Measurements from ENCODE around the gene KSR2.
A peak's percentile ranks its signal among the peaks of the same experiment; 100 is the strongest.

Gene KSR2

DNA sequence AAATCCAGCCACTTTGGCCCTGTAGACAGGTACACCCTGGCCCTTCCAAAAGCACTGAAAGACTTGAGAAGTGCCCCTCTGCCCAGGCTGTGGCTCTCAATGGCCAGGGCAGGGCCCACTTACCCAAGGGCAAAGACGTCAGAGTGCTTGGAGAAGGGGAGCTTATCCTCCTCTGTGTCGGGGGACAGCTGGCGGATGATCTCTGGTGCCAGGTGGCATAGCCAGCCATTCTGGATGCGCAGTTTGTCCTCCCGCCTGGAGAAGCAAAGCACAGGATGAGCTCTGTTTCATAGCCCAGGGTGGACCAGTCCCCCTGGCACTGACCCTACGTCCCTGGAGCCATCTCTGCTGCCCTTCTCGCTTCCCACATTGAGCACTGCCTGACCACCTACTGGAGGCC is 492.4 kb downstream of the KSR2 start:
- H3K27ac ChIP-seq (ENCODE audit: extremely low read depth, low read depth, low read length), result no peak overlapping the region
- no peaks in the 10 kb centered on the region for H3K9me3 ChIP-seq (ENCODE audit: control insufficient read depth, insufficient read depth, low read depth, low read length)
- no peaks in the 10 kb centered on the region for H3K36me3 ChIP-seq (ENCODE audit: control insufficient read depth in 2 of 2, insufficient read depth in 1 of 2, low read length in 2 of 2)
- no peak overlapping the region for H3K4me3 ChIP-seq (ENCODE audit: low read depth, low read length)
- CTCF ChIA-PET, result interaction anchor here (0.6 to 1.1 kb wide), 3 partner anchors 65 to 246 kb away, joined by 3 read pairs; no protein-coding TSS in a partner anchor
- TF ChIP-seq ZBTB17 (tag by site-specific recombination; IDR thresholded peaks at IDR 0.05) (no peak), ZSCAN23 (tag by site-specific recombination; IDR thresholded peaks at IDR 0.05) (no peak)
- H3K4me1 ChIP-seq (ENCODE audit: control insufficient read depth, insufficient read depth, low read length), result no peaks in the 10 kb centered on the region
- POLR2A ChIA-PET, result no interaction called here

GRCh38 chr12:117473856-117474255 is 494.9 kb downstream of the KSR2 start:
- Histone ChIP-seq H3K4me1 (ENCODE audit: control insufficient read depth, insufficient read depth, low read length) (no peaks in the 10 kb centered on the region), H3K36me3 (ENCODE audit: control insufficient read depth in 2 of 2, insufficient read depth in 1 of 2, low read length in 2 of 2) (no peaks in the 10 kb centered on the region), H3K27ac (ENCODE audit: extremely low read depth, low read depth, low read length) (no peak overlapping the region), H3K4me3 (ENCODE audit: low read depth, low read length) (no peak overlapping the region), H3K9me3 (ENCODE audit: control insufficient read depth, insufficient read depth, low read depth, low read length) (no peaks in the 10 kb centered on the region)
- CTCF ChIA-PET, result interaction anchor here (0.6 to 1.4 kb wide), 12 partner anchors 10 to 349 kb away, joined by 3 to 6 read pairs (median 3); no protein-coding TSS in a partner anchor
- POLR2A ChIA-PET, result no interaction called here
- TF ChIP-seq SETDB1 (IDR thresholded peaks at IDR 0.05; ENCODE audit: insufficient read length, low read length) (no peak), ZNF701 (tag by site-specific recombination; IDR thresholded peaks at IDR 0.05) (no peak), ZNF585B (tag by site-specific recombination; IDR thresholded peaks at IDR 0.05) (no peak), ZNF2 (tag by site-specific recombination; IDR thresholded peaks at IDR 0.05) (no peak), RBAK (tag by site-specific recombination; IDR thresholded peaks at IDR 0.05) (no peak), ZNF610 (tag by site-specific recombination; IDR thresholded peaks at IDR 0.05; ENCODE audit: borderline replicate concordance) (no peak), ZNF223 (tag by site-specific recombination; IDR thresholded peaks at IDR 0.05) (no peak), ZNF112 (tag by site-specific recombination; IDR thresholded peaks at IDR 0.05) (no peak)
- TF ChIP-seq, protein P1, sequence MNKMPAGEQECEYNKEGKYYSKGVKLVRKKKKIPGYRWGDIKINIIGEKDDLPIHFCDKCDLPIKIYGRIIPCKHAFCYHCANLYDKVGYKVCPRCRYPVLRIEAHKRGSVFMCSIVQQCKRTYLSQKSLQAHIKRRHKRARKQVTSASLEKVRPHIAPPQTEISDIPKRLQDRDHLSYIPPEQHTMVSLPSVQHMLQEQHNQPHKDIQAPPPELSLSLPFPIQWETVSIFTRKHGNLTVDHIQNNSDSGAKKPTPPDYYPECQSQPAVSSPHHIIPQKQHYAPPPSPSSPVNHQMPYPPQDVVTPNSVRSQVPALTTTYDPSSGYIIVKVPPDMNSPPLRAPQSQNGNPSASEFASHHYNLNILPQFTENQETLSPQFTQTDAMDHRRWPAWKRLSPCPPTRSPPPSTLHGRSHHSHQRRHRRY (tag by site-specific recombination; IDR thresholded peaks at IDR 0.05), result no peak

GRCh38 chr12:117472983-117473382 is 495.8 kb downstream of the KSR2 start:
- ChIA-PET POLR2A (no interaction called here), CTCF (interaction anchor here (0.6 to 1.4 kb wide), 12 partner anchors 9 to 213 kb away, joined by 3 to 7 read pairs (median 3); no protein-coding TSS in a partner anchor)
- Histone ChIP-seq H3K4me1 (ENCODE audit: control insufficient read depth, insufficient read depth, low read length) (no peaks in the 10 kb centered on the region), H3K9me3 (ENCODE audit: control insufficient read depth, insufficient read depth, low read depth, low read length) (no peaks in the 10 kb centered on the region), H3K36me3 (ENCODE audit: control insufficient read depth in 2 of 2, insufficient read depth in 1 of 2, low read length in 2 of 2) (no peaks in the 10 kb centered on the region), H3K27ac (ENCODE audit: extremely low read depth, low read depth, low read length) (no peak overlapping the region), H3K4me3 (ENCODE audit: low read depth, low read length) (no peak overlapping the region)
- no peak for TF ChIP-seq ZNF48 (tag by site-specific recombination; IDR thresholded peaks at IDR 0.05)
- no peak for TF ChIP-seq ZNF658 (tag by site-specific recombination; IDR thresholded peaks at IDR 0.05)
- TF ChIP-seq ZNF530 (tag by site-specific recombination; IDR thresholded peaks at IDR 0.05; ENCODE audit: low read depth), result no peak
- TF ChIP-seq, protein P2, sequence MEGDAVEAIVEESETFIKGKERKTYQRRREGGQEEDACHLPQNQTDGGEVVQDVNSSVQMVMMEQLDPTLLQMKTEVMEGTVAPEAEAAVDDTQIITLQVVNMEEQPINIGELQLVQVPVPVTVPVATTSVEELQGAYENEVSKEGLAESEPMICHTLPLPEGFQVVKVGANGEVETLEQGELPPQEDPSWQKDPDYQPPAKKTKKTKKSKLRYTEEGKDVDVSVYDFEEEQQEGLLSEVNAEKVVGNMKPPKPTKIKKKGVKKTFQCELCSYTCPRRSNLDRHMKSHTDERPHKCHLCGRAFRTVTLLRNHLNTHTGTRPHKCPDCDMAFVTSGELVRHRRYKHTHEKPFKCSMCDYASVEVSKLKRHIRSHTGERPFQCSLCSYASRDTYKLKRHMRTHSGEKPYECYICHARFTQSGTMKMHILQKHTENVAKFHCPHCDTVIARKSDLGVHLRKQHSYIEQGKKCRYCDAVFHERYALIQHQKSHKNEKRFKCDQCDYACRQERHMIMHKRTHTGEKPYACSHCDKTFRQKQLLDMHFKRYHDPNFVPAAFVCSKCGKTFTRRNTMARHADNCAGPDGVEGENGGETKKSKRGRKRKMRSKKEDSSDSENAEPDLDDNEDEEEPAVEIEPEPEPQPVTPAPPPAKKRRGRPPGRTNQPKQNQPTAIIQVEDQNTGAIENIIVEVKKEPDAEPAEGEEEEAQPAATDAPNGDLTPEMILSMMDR (tag by site-specific recombination; IDR thresholded peaks at IDR 0.05), result peak; percentile 27; the same call in 1 of the 2 replicates
- TF ChIP-seq ZBTB17 (tag by site-specific recombination; IDR thresholded peaks at IDR 0.05), result no peak
- peak; percentile 57 for TF ChIP-seq ZNF341 (tag by site-specific recombination; IDR thresholded peaks at IDR 0.05; ENCODE audit: low read depth)
- TF ChIP-seq KLF9 (tag by site-specific recombination; IDR thresholded peaks at IDR 0.05; ENCODE audit: low read depth), result peak; percentile 41; the same call in 1 of the 2 replicates
- TF ChIP-seq ZNF266 (tag by site-specific recombination; IDR thresholded peaks at IDR 0.05; ENCODE audit: low read depth), result peak; percentile 99
- no peak for TF ChIP-seq GLIS1 (tag by site-specific recombination; IDR thresholded peaks at IDR 0.05)
- no peak for TF ChIP-seq ZNF513 (tag by site-specific recombination; IDR thresholded peaks at IDR 0.05)
- TF ChIP-seq, protein P1 (tag by site-specific recombination; IDR thresholded peaks at IDR 0.05), result no peak
- TF ChIP-seq GLI4 (tag by site-specific recombination; IDR thresholded peaks at IDR 0.05), result no peak

Data from HEK293 (cell line).